GM08714 (cell line): ENCODE data around the gene CFAP65.

Source experiments
- H3K4me3 ChIP-seq: fragments of 200-500 bp; sonication (Bioruptor generic); 2 replicates; pipeline ENCODE4 v1.5.1; 2014; ENCODE audit warnings: mild to moderate bottlenecking, low read length, inconsistent platforms
- ZNF274 ChIP-seq: IDR thresholded peaks from 2 replicates; pipeline ENCODE4 v1.6.1; 2012; ENCODE audit warnings: mild to moderate bottlenecking, low read depth, low read length

The CFAP65 gene

GRCh38 chr2:219056896-219057708 lies 15.8 kb upstream of the CFAP65 start:
- no peak for TF ChIP-seq ZNF274
- H3K4me3 ChIP-seq: no peak overlapping the region

GRCh38 chr2:219056176-219056895 lies 15.0 kb upstream of the CFAP65 start:
- TF ChIP-seq ZNF274: no peak
- H3K4me3 ChIP-seq: no peak overlapping the region

GRCh38 chr2:219054956-219055903 lies 13.9 kb upstream of the CFAP65 start:
- no peak overlapping the region for H3K4me3 ChIP-seq
- TF ChIP-seq ZNF274: no peak

GRCh38 chr2:219049282-219049681 lies 8.0 kb upstream of the CFAP65 start:
- TF ChIP-seq ZNF274: no peak
- no peak overlapping the region for H3K4me3 ChIP-seq

- no peak for TF ChIP-seq ZNF274
- H3K4me3 ChIP-seq: no peak overlapping the region
These were observed 4.7 kb upstream of the CFAP65 start for GRCh38 chr2:219045937-219046550.

- TF ChIP-seq ZNF274: no peak
- H3K4me3 ChIP-seq: no peak overlapping the region
These were observed 1.4 kb upstream of the CFAP65 start for GRCh38 chr2:219042750-219043149.

GRCh38 chr2:219042157-219042556 lies 841 bp upstream of the CFAP65 start:
- TF ChIP-seq ZNF274: no peak
- H3K4me3 ChIP-seq: no peak overlapping the region

GRCh38 chr2:219038600-219038999 lies 2.7 kb downstream of the CFAP65 start:
- TF ChIP-seq ZNF274: no peak
- no peak overlapping the region for H3K4me3 ChIP-seq

GRCh38 chr2:219037783-219038499 lies 3.4 kb downstream of the CFAP65 start:
- no peak for TF ChIP-seq ZNF274
- no peak overlapping the region for H3K4me3 ChIP-seq

GRCh38 chr2:219035942-219036341 lies 5.4 kb downstream of the CFAP65 start:
- H3K4me3 ChIP-seq: no peak overlapping the region
- no peak for TF ChIP-seq ZNF274

GRCh38 chr2:219034823-219035222 lies 6.5 kb downstream of the CFAP65 start:
- no peak for TF ChIP-seq ZNF274
- no peak overlapping the region for H3K4me3 ChIP-seq

GRCh38 chr2:219032051-219032745 lies 9.1 kb downstream of the CFAP65 start:
- no peak for TF ChIP-seq ZNF274
- no peak overlapping the region for H3K4me3 ChIP-seq

- no peak for TF ChIP-seq ZNF274
- no peak overlapping the region for H3K4me3 ChIP-seq
These were observed 10.1 kb downstream of the CFAP65 start for GRCh38 chr2:219031005-219031738.
